KOPT-K1 (cell line): Measurements from ENCODE around the gene HMOX2.

ENCODE experiments used
- H3K27ac ChIP-seq: fragments of 200-600 bp; sonication (generic); 2 replicates; pipeline ENCODE4 v1.5.1; 2016; ENCODE audit warnings: antibody characterized with exemption, mild to moderate bottlenecking, low read depth, low read length; ENCODE audit not compliant: poor library complexity, severe bottlenecking
- H3K36me3 ChIP-seq: fragments of 200-600 bp; sonication (generic); 2 replicates; pipeline ENCODE4 v1.5.1; 2017; ENCODE audit warnings: antibody characterized with exemption, mild to moderate bottlenecking, low read length, moderate library complexity; ENCODE audit not compliant: insufficient read depth
- H3K9me3 ChIP-seq: fragments of 200-600 bp; sonication (generic); 2 replicates; pipeline ENCODE4 v1.5.1; 2017; ENCODE audit warnings: antibody characterized with exemption, low read length, mild to moderate bottlenecking; ENCODE audit not compliant: insufficient read depth, poor library complexity, severe bottlenecking

HMOX2 gene

GRCh38 chr16:4481963-4482362 is 5.8 kb downstream of the HMOX2 start:
- no peaks in the 10 kb centered on the region for H3K9me3 ChIP-seq
- peaks cover 34% of the 10 kb centered on the region for H3K36me3 ChIP-seq
- H3K27ac ChIP-seq = no peak overlapping the region

GRCh38 chr16:4486126-4486893 is 10.1 kb downstream of the HMOX2 start:
- no peak overlapping the region for H3K27ac ChIP-seq
- peaks cover 51% of the 10 kb centered on the region for H3K36me3 ChIP-seq
- H3K9me3 ChIP-seq = no peaks in the 10 kb centered on the region

GRCh38 chr16:4487955-4488498 is 11.8 kb downstream of the HMOX2 start:
- Histone ChIP-seq H3K36me3 (peaks cover 52% of the 10 kb centered on the region), H3K27ac (peak overlapping the region; percentile 19), H3K9me3 (no peaks in the 10 kb centered on the region)

- peaks cover 55% of the 10 kb centered on the region for H3K36me3 ChIP-seq
- H3K9me3 ChIP-seq = no peaks in the 10 kb centered on the region
- H3K27ac ChIP-seq = peak overlapping the region; percentile 19
Observed at GRCh38 chr16:4488499-4488967, 12.3 kb downstream of the HMOX2 start.

- H3K36me3 ChIP-seq = peaks cover 53% of the 10 kb centered on the region
- no peaks in the 10 kb centered on the region for H3K9me3 ChIP-seq
Observed at GRCh38 chr16:4489030-4489429, 12.8 kb downstream of the HMOX2 start.

GRCh38 chr16:4491898-4492297 is 15.7 kb downstream of the HMOX2 start:
- Histone ChIP-seq H3K9me3 (no peaks in the 10 kb centered on the region), H3K27ac (no peak overlapping the region), H3K36me3 (peaks cover 32% of the 10 kb centered on the region)

More at GRCh38 chr16:4489030-4489429, 12.8 kb downstream of the HMOX2 start:
- peak overlapping the region; percentile 19 for H3K27ac ChIP-seq

- Histone ChIP-seq H3K9me3 (no peaks in the 10 kb centered on the region), H3K27ac (no peak overlapping the region), H3K36me3 (peaks cover 40% of the 10 kb centered on the region)
Observed at GRCh38 chr16:4494746-4495490, 18.7 kb downstream of the HMOX2 start.

GRCh38 chr16:4495766-4496165 is 19.6 kb downstream of the HMOX2 start:
- Histone ChIP-seq H3K27ac (no peak overlapping the region), H3K36me3 (peaks cover 35% of the 10 kb centered on the region), H3K9me3 (no peaks in the 10 kb centered on the region)

GRCh38 chr16:4496305-4496704 is 20.1 kb downstream of the HMOX2 start:
- H3K9me3 ChIP-seq = no peaks in the 10 kb centered on the region
- H3K36me3 ChIP-seq = peaks cover 35% of the 10 kb centered on the region
- no peak overlapping the region for H3K27ac ChIP-seq

GRCh38 chr16:4498546-4499195 is 22.5 kb downstream of the HMOX2 start:
- H3K27ac ChIP-seq = no peak overlapping the region
- H3K36me3 ChIP-seq = peaks cover 28% of the 10 kb centered on the region; the same call in 1 of the 2 replicates
- H3K9me3 ChIP-seq = no peaks in the 10 kb centered on the region

GRCh38 chr16:4499196-4499555 is 23.0 kb downstream of the HMOX2 start:
- no peaks in the 10 kb centered on the region for H3K9me3 ChIP-seq
- H3K27ac ChIP-seq = no peak overlapping the region
- peaks cover 28% of the 10 kb centered on the region; the same call in 1 of the 2 replicates for H3K36me3 ChIP-seq

GRCh38 chr16:4500272-4500671 is 24.1 kb downstream of the HMOX2 start:
- Histone ChIP-seq H3K27ac (no peak overlapping the region), H3K9me3 (no peaks in the 10 kb centered on the region), H3K36me3 (peaks cover 28% of the 10 kb centered on the region; the same call in 1 of the 2 replicates)

- Histone ChIP-seq H3K27ac (no peak overlapping the region), H3K9me3 (no peaks in the 10 kb centered on the region), H3K36me3 (peaks cover 29% of the 10 kb centered on the region; the same call in 1 of the 2 replicates)
Observed at GRCh38 chr16:4501071-4501478, 24.9 kb downstream of the HMOX2 start.

GRCh38 chr16:4505356-4506147 is 29.4 kb downstream of the HMOX2 start:
- Histone ChIP-seq H3K9me3 (no peaks in the 10 kb centered on the region), H3K27ac (peak overlapping the region; percentile 50), H3K36me3 (peaks cover 44% of the 10 kb centered on the region)
